Stimulated activated CD4-positive, alpha-beta T cell treated with anti-CD3 and anti-CD28 coated beads, Interleukin-12 subunit alpha, Interleukin-12 subunit beta, amount 100 ng/mL, for 4 hours (primary cell): ENCODE data around the gene CAPN13.
"Not testable (repeated sequence)": the region's sequence is repeated elsewhere in the genome, so short reads cannot be mapped to it uniquely, and the experiment has no call there.

ENCODE experiments used
- DNase-seq: peaks from one replicate; pipeline ENCODE4 v3.0.0-alpha.2; 2020

CAPN13 gene

DNA sequence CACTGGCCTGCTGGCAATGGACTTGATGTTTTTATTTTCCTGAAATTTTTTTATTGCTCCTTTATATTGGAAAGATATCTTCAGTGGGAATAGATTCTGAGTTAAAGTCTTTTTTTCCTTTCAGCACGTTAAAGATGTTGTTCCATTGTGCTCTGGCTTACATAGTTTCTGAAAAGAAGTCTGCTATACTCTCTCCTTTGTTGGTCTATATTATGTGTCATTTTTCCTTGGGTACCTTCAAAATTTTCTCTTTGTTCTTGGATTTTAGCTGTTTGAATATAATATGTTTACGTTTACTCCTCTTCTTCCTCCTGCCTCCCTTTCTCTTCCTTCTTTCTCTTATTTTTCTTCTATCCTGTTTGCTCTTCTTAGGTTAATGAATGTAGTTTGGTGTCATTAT, 105.5 kb downstream of the CAPN13 start:
- DNase-seq: no peak

- not testable (repeated sequence) for DNase-seq
These were observed 109.8 kb downstream of the CAPN13 start for GRCh38 chr2:30697242-30698103.

GRCh38 chr2:30695749-30696148, 111.5 kb downstream of the CAPN13 start:
- DNase-seq: no peak

DNA sequence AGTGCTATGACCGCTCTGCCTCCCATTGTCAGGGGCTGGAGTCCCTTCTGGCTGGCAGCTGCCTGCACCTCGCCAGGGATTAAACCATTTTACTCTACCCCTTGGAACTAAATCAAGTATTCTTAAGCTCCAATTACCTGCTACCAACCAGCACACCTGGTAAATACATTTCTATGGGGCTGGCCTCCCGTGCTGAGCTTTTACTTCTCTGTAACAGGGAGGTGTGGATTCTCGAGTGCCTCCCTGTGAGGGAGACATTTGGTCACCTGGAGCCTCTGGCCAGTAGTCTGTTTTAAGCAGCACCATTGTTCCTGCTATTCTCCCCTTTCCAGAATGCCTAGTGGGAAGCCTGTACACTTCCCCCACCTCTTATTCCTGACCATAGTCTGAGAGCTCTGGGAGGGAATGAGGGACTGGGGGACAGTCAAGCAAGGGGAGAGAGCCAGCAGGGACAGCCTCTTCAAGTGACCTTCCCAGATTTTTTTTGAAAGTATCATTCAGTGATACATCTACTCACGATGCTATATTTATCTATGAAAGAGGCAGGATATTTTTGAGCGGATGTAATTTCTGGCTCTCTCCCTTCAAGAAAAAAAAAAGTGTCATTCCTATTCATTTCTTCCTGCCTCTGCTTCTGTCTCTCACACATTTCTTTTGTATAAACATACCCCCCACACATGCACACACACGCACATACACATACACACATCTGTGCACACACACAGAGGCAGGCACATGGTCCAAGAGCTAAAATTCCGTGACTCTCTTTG, 112.8 kb downstream of the CAPN13 start:
- no peak for DNase-seq

GRCh38 chr2:30693821-30694281, 113.4 kb downstream of the CAPN13 start:
- no peak for DNase-seq

GRCh38 chr2:30692829-30693275, 114.4 kb downstream of the CAPN13 start:
- no peak for DNase-seq

- DNase-seq: no peak
These were observed 115.1 kb downstream of the CAPN13 start for GRCh38 chr2:30691948-30692828.

DNA sequence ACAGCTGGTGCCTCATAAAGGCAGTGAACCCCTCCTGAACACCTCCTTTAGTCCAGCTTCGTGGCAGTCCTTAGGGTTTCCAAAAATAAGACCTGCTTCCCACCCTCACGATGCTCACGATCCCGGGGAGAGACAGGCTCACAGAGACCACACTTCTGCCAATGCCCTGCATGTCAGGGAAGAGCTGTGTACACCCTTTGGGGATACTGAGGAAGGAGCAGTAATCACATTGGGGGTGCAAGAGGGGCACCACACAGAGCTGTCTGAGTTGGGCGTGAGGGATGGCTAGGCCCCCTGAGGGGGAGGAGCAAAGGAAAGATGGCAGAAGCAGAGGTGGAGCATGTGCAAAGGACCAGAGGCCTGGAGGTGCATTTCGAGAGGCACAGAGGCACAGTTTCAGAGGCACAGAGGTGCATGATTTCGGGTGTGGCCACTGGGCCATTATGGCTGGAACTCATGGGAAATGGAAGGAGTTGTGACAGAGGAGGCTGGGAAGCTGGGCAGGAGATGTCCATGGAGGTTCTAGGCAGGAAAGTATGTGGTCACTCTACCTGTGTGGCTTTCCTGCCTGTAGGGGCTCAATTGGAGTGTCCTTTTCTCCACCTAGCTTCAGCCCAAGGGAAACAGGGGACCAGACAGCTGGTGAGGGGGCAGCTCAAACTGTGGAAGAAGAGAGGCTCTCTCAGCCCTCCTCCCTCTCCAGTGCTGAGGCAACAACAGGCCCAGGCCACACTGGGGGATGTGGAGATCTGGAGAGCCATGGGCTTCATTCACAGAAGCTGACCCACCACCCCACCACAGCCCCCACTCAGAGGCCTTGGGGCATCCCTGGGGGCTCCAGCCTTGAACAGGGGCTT, 115.9 kb downstream of the CAPN13 start:
- no peak for DNase-seq

GRCh38 chr2:30690126-30690561, 117.1 kb downstream of the CAPN13 start:
- DNase-seq: no peak

- no peak for DNase-seq
These were observed 117.6 kb downstream of the CAPN13 start for GRCh38 chr2:30689496-30690125.

GRCh38 chr2:30688956-30689401, 118.3 kb downstream of the CAPN13 start:
- DNase-seq: no peak

GRCh38 chr2:30686669-30687068, 120.6 kb downstream of the CAPN13 start:
- DNase-seq: no peak

DNA sequence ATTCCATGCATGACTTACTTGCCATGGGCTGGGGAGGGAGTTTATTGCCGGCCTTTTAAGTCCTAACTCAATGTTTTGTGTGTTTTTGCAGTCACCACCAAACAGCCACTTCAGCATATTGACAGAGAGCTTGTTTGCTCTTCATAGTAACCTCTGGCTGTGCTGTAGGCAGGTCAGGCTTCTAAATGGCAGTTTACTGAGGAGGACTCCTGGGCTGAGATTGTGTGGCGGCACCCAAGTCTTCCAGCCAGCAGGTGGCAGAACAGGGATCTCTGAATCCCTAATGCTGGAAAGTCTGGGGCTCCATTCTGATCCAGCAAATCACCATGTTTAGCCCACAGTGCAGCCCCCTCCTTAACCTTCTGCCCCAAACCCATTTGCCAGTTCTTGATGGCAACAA, 121.2 kb downstream of the CAPN13 start:
- DNase-seq: no peak

- DNase-seq: no peak
These were observed 122.2 kb downstream of the CAPN13 start for GRCh38 chr2:30684996-30685395.

GRCh38 chr2:30684516-30684915, 122.7 kb downstream of the CAPN13 start:
- DNase-seq: no peak

DNA sequence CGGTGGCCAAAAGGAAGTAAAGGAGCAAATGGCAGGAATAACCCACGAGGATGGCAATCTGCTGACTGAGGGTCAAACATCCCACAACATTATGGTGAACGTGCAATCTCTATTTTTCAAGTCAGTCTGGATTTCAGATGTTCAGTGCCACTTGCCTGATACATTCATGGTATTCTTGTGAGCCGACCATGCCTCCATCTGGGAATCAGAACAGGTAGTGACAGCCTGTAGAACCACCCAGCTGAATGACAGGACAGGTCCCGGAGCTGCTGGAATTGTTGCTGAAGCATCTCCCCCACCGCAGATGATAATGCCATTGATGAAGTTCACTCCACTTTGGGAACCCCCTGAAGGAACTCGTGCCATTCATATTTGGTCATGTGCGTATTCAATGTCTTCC, 123.2 kb downstream of the CAPN13 start:
- DNase-seq: no peak

DNA sequence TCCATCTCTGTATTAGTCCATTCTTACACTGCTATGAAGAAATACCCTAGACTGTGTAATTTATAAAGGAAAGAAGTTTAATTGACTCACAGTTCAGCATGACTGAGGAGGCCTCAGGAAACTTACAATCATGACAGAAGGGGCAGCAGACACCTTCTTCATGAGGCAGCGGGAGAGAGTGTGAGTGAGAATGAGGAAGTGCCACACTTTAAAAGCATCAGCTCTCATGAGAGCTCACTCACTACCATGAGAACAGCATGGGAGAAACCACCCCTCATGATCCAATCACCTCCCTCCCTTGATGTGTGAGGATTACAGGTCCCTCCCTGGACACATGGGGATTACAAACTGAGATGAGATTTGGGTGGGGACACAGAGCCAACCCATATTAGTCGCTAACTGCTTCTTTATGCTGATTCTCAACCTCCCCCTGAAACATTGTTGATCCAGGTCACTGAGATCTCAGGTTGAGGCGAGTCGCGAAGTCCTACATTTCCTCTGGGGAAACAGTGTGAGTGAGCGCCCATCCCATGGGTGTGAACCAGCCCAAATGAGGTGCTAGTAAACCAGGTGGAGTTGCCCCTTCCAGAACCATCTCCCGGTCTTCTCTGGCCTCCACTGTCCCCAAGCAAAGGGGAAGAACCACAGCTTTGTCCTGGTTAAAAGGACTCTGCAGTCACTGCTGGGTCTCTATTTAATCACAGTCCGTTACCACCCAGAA, 123.8 kb downstream of the CAPN13 start:
- DNase-seq: no peak

GRCh38 chr2:30681022-30681421, 126.2 kb downstream of the CAPN13 start:
- no peak for DNase-seq

- DNase-seq: no peak
These were observed 127.1 kb downstream of the CAPN13 start for GRCh38 chr2:30680121-30680520.

GRCh38 chr2:30679426-30680088, 127.7 kb downstream of the CAPN13 start:
- no peak for DNase-seq
